ENCODE measurements around the gene IQCE.

The IQCE gene

GRCh38 chr7:2617325-2617905, 58.6 kb downstream of the IQCE start:
- DNase-seq: no peak

DNA sequence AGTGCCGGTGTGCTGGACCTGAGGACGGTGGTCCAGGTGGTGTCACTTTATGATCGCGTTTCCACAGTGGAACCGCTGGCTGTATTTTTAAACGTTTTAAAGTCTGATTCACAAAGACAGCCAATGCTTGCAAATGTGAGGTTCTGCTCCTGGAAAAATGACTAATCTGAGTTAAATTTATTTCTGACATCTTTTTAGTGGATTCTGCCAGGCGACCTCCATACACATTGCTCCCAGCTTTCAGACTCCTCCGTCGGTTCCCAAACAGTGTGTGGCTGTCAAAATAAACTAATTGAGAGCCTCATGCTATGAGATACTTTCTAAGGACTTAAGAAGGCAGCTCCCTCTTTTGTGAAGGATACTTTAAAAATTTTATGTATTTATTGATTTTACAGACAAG, 60.3 kb downstream of the IQCE start:
- DNase-seq: no peak

GRCh38 chr7:2621061-2621828, 62.5 kb downstream of the IQCE start:
- no peak for DNase-seq

DNA sequence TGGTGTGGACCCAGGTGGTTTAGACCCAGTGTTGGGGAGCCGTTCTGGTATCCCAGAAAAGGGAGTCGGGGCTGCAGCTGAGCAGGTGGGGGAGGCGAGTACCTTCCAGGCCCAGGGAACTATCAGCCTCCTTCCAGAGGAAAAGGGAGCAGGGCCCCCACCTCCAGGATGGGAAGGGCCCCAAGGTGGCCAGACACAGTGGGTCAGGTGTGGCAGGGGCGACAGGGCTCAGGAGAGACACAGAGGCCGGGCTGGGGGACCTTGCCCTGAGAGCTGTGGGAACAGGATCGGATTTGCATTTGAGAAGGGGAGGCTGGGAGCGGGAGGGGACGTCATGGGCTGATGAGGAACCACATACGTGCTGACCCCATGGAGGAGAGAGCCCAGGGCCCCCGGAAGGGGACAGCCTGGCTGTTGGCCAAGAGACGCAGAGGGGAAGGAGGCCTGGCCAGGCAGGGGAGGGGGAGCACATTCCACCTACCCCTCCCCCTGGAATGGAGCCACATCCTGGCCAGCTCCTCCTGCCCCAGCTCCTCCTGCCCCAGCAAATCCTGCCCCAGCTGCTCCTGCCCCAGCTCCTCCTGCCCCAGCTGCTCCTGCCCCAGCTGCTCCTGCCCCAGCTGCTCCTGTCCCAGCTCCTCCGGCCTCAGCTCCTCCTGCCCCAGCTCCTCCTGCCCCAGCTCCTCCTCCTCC, 63.3 kb downstream of the IQCE start:
- no peak for DNase-seq

- DNase-seq: no peak
Measured at GRCh38 chr7:2622869-2623697, 64.3 kb downstream of the IQCE start.

DNA sequence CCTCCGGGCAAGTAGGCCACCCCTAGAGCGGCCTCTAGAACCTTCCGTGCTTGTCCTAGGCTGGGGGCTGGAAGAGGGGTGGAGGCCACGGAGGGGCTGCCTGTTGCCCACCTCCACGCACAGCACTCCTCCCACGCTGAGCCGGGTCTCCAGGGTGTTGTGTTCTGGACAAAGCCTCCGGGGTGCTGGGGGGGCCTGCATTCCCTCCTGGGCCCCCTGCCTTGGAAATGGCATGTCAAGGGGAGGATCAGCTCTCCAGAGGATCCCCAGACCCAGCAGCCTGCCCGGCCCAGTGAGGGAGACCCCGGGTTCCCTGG, 64.9 kb downstream of the IQCE start:
- DNase-seq: no peak

GRCh38 chr7:2624293-2624886, 65.6 kb downstream of the IQCE start:
- no peak for DNase-seq

DNA sequence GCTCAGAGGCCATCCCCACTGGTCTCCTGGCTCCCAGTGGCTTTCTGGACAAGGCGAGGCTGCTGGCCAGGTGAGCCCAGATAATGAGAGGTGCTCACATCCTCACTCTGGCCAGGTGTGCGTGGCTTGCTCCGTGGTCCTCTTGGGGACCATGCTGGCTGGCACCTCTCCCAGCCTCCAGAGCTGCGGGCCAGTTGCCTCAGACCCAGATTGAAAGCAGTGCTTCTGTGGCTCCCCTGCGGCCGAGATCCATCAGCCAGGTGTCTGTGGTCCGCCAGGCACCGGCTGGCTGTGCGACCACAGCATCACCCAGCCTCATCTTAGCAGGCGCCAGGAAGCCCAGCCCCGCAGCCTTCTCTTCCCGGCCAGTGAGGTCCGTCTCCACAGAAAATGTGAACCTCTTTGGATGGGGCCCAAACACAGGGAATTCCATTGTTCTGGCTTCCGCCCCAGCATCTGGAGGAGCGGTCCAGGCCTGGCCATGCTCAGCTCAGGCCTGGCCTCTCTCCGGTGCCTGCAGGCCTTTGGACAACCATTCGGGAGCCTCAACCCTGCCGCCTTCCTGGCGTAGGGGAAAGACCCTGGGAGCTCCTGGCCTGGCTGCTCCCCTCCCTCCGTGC, 67.8 kb downstream of the IQCE start:
- no peak for DNase-seq

DNA sequence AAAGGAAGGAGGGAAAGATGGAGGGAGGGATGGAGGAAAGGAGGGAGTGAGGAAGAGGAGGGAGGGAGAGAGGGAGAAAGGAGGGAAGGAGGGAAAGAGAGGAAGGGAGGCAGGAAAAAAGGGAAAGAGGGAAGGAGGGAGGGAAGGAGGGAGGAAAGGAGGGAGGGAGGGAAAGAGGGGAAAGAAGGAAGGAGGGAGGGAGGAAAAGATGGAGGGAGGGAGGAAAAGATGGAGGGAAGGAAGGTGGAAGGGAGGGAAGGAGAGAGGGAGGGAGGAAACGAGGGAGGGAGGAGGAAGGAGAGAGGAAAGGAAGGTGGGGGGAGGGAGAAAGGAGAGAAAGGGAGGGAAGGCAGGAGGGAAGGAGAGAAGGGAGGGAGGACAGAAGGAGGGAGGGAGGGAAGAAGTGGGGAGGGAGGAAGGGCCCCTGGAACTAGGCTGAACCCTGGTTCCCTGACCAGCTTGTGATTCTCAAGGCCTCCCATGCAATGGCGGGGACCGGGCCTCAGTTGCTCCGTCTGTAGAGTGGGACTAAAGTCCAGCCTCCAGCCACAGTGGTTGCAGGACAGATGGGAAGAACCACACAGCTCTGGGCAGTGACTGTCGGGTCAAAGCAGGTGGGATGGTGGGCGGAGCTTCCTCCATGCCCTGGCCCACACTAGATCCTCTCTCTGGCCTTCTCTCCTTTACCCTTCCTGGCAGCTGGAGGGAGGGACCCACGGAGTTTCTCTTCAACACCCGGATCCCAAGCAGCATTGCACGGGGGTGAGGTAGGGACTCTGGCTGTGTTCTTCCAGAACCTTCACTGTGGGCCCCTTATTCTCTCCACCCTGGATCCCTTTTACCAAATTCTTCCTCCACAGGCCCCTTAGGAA, 68.7 kb downstream of the IQCE start:
- no peak for DNase-seq

- no peak for DNase-seq
Measured at GRCh38 chr7:2628130-2628482, 69.3 kb downstream of the IQCE start.

GRCh38 chr7:2628891-2629290, 70.1 kb downstream of the IQCE start:
- DNase-seq: no peak

GRCh38 chr7:2629746-2630681, 71.2 kb downstream of the IQCE start:
- DNase-seq: no peak

DNA sequence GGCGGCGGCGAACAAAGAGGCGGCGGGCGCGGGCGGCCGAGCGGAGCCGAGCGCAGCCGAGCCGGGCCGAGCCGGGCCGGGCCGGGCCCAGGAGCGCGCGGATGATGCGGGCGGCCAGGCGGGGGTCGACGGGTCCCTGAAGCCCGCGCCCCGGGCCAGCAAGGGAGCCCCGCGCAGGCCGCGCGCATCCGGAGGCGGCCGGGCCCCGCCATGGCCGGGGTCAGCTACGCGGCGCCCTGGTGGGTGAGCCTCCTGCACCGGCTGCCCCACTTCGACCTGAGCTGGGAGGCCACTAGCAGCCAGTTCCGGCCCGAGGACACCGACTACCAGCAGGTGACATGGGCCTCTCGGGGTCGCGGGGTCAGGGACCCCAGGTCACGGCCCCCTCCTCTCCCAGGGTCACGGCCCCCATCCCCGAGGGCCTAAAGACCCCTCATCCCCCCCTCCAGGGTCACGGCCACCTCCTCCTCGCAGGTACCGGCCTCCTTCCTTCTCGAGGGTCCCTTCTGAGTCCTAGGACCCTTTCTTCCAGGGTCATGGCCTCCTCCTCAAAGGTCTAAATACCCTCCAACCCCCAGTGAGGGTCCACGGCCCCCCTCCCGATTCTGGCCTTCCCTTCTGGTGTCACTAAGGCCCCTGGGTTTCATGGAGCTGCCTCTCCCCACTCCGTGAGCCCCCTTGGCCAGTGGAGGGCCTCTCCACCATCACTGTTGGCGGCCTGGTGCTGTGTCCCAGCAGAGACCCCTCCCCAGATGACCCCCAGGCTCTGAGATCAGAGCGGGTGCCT, 73.4 kb downstream of the IQCE start, which contains the start of gene TTYH3:
Gene TTYH3 (plus strand): TSS at position 41 of the 787 bp plus-strand sequence. CDS start 170 bp downstream, at position 211.
- DNase-seq: no peak

GRCh38 chr7:2632733-2633537, 74.2 kb downstream of the IQCE start:
- no peak for DNase-seq

GRCh38 chr7:2633538-2634266, 74.9 kb downstream of the IQCE start:
- no peak for DNase-seq

- DNase-seq: no peak
Measured at GRCh38 chr7:2634267-2635145, 75.7 kb downstream of the IQCE start.

- no peak for DNase-seq
Measured at GRCh38 chr7:2635148-2635668, 76.4 kb downstream of the IQCE start.

Measured in NCI-H1048 (cell line).